ENCODE measurements around the gene CILP.
"Not testable (repeated sequence)": the region's sequence is repeated elsewhere in the genome, so short reads cannot be mapped to it uniquely, and the experiment has no call there.

The CILP gene

GRCh38 chr15:65194826-65195547 is 16.3 kb downstream of the CILP start:
- DNase-seq = no peak

GRCh38 chr15:65192016-65192415 is 19.3 kb downstream of the CILP start:
- DNase-seq = no peak

DNA sequence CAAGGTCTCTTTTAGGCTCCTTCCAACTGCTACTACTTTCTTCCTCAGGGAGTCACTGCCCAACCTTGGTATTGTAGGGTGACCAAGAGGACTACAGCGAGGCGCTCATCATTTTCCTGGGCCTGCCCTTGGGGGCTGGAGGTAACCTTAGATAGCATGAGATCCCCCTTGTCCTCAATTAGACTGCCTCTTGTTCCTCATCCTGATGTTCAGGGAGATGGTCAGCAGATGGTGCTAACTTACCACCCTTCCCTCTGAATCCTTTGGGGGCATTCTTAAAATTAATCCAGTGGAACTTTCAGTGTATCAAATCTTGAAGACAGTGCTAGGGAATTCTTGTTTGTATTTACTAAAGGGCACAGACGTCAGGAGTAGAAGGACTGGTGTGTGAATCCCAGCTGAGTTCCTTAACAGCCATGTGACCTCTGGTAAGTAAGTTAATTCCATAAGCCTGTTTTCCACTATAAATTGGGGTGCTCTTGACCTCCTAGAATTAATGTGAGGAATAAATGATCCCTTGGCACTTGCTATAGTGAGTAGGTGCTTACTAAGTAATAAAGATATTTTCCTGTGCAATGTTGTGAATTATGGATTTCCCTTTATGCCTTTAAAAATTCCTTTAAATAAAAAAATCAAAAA is 22.1 kb downstream of the CILP start:
- peak; percentile 32 for DNase-seq

DNA sequence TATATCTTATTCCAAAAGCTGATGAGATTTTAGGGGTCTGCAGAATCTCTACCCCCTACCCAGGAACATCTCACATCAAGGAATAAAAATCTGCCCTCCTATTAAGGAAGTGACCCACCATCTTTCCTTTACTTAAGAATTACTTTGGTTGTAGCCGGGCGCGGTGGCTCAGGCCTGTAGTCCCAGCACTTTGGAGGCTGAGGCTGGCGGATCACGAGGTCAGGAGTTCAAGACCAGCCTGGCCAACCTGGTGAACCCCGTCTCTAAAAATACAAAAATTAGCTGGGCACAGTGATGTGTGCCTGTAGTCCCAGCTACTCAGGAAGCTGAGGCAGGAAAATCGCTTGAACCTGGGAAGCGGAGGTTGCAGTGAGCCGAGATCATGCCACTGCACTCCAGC is 22.8 kb downstream of the CILP start:
- not testable (repeated sequence) for DNase-seq

DNA sequence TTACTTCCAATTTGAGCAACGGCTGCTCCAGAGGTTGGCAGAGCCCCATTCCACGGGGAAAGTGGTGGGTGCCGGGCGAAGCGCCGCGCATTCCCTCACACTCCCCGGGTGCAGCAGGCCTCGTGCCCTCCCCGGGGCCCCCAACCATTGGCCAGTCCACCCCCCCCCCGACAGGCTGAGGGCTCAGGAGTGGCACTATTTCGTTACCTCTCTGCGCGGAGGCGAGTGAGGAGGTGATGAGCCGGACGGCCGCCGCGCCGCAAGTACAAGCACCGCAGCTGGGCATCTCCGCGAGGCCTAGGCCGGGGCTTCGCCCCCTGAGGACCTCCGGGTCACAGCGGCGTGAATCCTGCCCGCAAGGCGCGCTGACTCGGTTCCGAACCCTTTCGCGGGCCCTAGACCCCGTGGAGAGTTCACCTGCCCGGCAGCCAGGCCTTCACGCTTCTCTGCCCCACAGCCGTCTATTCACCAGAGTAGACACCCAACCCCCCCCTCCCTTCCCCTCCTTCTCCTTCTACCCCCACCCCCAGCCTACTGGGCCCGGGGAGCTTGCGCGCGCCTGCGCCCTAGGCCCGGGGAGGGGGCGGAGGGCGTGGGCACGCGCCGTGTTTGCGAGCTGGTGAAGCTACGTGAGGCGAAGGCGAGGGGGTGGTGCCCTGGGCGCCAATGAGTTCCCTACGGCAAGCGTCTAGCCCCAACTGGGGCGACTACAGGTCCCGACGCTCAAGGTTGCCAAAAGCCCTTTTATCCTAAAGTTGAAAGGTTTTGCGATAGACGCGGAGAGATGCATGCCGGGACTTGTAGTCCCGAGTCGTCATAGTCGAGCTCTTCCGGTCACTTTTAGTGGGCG is 26.2 kb downstream of the CILP start, which contains the start of gene CLPX:
Gene CLPX (minus strand): TSS at position 475 of the 850 bp plus-strand sequence. CDS start 189 bp downstream, at position 286.
- peak; percentile 95 for DNase-seq

- DNase-seq = peak; percentile 34
Observed at GRCh38 chr15:65184305-65184867, 26.9 kb downstream of the CILP start.

DNA sequence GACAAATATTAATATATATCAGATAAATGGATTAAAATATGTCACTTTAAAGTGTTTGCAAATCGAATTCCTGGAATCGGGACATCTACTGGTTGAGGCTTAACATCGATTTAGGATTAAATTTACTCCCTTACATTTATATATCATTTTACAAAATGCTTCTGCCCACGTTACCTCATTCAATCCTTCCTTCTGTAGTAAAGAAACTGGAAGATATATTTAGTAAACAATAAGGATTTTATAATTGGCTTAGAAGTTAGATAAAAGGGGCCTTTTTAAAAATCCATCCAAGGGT is 27.5 kb downstream of the CILP start:
- DNase-seq = no peak

- DNase-seq = no peak
Observed at GRCh38 chr15:65182538-65182937, 28.7 kb downstream of the CILP start.

DNA sequence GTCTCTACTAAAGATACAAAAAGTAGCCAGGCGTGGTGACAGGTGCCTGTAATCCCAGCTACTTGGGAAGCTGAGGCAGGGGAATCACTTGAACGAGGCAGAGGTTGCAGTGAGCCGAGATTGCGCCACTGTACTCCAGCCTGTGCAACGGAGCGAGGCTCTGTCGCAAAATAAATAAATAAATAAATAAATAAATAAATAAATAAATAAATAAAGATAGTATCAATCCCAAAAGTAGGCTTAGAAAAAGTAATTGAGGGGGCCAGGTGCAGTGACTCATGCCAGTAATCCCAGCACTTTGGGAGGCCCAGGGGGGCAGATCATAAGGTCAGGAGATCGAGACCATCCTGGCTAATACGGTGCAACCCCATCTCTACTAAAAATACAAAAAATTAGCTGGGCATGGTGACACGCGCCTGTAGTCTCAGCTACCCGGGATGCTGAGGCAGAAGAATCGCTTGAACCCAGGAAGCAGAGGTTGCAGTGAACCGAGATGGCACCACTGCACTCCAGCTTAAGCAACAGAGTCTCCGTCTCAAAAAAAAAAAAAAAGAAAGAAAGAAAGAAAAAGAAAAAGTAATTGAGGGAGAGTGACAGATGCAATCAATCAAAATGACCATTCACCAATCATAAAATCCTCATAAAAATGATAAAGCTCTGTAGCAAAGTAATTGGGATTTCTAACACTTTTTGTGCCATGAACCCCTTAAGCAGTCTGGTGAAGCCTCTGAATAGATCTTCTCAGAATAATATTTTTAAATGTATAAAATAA is 29.5 kb downstream of the CILP start:
- DNase-seq = not testable (repeated sequence)

DNA sequence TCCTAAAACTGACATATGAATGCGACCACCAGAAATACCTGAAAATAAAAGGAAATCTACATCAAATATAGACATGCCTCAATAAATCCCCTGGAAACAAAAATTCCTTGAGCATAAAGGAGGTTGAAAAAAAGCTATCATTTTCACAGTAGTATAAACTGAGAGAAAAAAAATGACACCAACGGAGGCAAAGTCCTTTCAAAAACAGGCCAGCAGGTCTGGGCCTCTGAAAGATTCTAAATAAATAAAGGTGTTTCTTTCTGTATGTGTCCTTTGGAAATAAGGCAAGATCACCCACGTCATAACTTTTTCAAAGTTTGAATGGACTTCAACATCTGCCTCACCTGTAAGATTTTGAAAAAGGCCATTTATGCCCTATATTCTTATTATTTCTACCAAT is 31.1 kb downstream of the CILP start:
- no peak for DNase-seq

DNA sequence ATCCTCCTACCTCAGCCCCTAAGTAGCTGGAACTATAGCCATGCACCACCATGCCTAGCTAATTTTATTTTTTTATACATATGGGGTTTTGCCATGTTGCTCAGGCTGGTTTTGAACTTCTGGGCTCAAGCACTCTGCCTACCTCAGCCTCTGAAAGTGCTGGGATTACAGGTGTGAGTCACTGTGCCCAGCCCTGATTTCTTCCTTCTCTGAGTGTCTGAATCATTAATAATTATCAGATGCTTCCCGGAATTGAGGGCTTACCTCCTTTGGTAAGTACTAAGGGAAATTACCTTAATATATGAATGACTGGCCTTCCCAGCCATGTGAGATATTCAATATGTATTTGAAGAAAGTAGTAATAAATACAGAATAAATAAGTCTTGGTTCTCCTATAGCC is 33.4 kb downstream of the CILP start:
- no peak for DNase-seq

DNA sequence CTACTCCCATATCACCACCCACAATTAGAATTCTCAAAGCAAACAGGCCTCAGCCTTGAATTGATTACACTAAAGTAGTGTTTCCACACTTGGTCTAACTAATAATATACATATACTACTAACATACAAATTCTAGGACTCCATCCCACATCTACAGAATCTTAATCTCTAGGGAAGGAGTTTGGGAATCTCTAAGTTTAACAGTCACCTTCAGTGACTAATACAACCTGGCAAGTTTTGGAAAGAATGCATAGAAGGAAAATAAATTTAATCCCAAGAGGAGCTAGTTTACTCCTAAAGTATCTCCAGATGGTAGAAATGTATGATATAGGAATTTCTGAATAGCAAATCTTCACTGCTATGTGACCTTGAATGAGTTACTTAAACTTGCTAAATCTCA is 35.2 kb downstream of the CILP start:
- DNase-seq = no peak

DNA sequence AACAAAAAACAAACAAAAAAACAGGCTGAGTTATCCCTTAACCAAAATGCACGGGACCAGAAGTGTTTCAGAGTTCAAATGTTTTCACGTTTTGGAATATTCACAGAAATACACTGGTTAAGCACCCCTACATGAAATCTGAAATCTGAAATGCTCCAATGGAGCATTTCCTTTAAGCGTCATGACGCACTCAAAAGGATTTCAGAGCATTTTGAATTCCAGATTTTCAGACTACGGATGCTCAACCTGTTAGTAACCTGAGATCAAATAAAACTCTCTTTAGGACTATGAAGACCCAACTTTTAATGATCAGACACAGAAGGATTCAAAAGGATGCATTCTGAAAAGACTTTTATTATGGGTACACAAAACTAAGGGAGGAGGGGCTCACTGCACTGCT is 35.8 kb downstream of the CILP start:
- no peak for DNase-seq

- DNase-seq = no peak
Observed at GRCh38 chr15:65174509-65174908, 36.8 kb downstream of the CILP start.

GRCh38 chr15:65172531-65172930 is 38.7 kb downstream of the CILP start:
- DNase-seq = no peak

DNA sequence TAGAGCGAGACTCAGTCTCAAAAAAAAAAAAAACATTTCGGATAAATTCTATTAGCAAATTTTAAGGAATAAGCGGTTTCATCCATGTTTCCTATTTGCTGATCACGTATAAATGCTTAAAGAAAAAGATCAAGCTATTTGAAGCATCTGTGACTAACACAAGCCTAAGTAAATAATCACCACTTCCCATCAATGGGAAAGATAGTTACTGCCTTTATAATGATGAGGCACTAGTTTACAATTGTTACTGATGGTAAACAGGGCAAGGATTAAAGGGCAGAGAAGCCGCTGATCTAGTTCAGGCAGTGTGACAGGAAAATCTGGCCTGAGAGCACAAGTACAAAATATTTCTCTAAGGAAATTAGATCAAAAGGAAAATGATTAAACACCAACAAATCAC is 39.8 kb downstream of the CILP start:
- DNase-seq = no peak

- DNase-seq = no peak
Observed at GRCh38 chr15:65165875-65166274, 45.4 kb downstream of the CILP start.

DNA sequence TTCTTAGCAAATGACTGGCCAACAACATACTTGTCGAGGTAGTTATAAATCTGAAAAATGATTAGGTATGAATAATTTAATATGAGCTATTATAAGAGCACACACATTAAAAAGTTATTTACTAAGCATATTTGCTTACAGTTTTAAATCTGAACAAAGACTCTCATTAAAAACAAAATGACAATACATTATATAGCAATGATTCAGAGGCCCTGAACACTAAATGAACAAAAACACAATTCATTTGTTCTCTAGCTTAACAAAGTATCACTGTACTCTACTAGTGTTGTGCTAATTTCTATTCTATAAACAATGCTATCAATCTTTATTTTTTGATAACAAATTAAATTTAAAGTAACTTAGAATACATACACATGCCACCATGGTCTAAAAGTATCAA is 47.1 kb downstream of the CILP start:
- DNase-seq = no peak

DNA sequence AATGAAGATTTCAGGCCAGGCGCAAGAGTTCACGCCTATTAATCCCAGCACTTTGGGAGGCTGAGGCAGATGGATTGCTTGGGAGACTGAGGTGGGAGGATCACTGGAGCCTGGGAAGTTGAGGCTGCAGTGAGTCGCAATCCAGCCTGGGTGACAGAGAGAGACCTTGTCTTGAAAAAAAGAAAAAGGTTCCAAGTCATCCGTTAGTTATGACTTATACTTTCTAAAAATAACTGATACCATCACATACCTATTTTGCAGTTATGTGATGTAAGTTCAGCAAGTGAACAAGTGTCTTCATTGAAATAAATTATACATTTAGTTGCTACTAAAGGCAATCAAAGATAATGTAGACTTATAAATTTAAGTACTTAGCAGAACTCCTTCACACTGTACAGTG is 48.2 kb downstream of the CILP start:
- DNase-seq = no peak

DNA sequence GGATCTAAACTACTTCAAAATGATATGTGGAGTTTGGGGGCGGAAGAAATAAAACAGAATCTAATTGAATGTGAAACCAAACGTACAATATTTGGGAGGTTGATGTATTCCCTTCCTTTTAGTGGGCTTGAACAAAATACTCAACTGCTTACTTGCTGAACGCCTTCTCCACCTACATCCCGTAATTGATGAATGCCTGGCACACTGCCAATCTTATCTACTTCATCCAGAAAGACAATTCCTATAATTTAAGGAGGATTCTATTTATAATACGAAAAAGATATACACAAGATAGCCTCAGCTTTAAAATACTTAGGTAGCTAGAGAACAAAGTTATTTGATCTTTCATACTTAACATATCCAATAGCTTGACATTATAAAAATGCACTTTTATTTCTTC is 54.6 kb downstream of the CILP start:
- no peak for DNase-seq

DNA sequence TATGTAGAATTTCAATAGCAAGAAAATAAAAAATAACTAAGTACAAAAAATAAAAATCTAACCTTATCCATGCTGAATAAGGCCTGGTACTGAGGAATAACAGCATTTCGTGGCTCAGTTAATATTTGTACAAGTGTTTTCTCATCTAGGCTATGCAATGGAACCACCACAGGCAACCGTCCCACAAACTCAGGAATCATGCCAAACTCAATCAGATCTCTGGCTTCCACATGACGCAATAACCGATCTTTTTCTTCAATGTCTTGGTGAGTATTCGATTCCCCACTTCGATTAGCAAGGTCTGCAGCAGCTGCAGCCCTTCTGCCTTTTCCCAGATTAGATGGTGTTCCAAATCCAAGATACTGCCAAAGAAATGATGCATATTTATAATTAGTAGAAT is 56.6 kb downstream of the CILP start:
- DNase-seq = no peak

- no peak for DNase-seq
Observed at GRCh38 chr15:65147902-65148301, 63.4 kb downstream of the CILP start.

- DNase-seq = no peak
Observed at GRCh38 chr15:65146438-65146837, 64.8 kb downstream of the CILP start.
